ENCODE data around the gene VAV1. TPM values are rescaled to one million over a fixed set of nuclear protein-coding genes. Genes with fewer than 3 reads are reported as not detected.

VAV1 gene
- total and polyA plus RNA-seq, 2 of the 13 experiments (the other 11 are each of a cell fraction or from before 2014, with no cell fraction given): not detected

DNA sequence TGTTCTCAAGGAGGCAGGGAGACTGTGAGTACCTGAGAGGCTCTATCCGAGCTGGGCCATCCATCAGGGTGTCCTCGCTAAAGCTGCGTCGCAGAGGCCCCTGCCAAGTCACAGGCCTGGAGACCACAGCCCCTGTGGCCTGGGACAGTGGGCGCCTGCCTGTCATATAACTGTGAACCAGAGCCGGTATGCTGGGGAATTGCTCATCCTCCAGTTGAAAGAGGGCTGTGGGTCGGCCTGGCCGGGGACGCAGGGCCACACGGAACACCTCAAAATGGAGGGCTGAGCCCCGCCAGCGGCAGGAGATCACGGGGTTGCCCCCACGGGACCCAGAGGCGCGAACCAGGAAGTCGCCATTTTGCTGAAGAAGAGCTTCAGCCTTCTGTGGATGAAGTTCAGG lies 11.9 kb upstream of the VAV1 start:
- Histone ChIP-seq H3K4me3 (replicated peaks in 1 of 3; ENCODE audit: insufficient read depth in 1 of 3, low read depth in 2 of 3, low read length in 3 of 3) (no peak overlapping the region), H3K36me3 (replicated peaks in 1 of 2; ENCODE audit: control insufficient read depth in 1 of 2, insufficient read depth in 2 of 2, low read length in 2 of 2) (no peaks in the 10 kb centered on the region), H4K20me1 (ENCODE audit: insufficient read depth, low read length) (no peaks in the 10 kb centered on the region), H2AFZ (ENCODE audit: low read length) (no peak overlapping the region), H3K9me3 (ENCODE audit: low read length) (no peaks in the 10 kb centered on the region), H3K9ac (ENCODE audit: insufficient read depth, low read depth, low read length) (no peak overlapping the region), H3K79me2 (ENCODE audit: insufficient read depth, low read length) (no peaks in the 10 kb centered on the region), H3K4me2 (ENCODE audit: low read depth, low read length) (no peak overlapping the region), H3K4me1 (ENCODE audit: insufficient read depth, low read length) (peaks cover 22% of the 10 kb centered on the region), H3K27me3 (ENCODE audit: control insufficient read depth in 1 of 2, insufficient read depth in 2 of 2, low read length in 2 of 2) (no peaks in the 10 kb centered on the region), H3K27ac (ENCODE audit: extremely low read length, insufficient read depth, low read length) (no peak overlapping the region)
- intact Hi-C loops (cut with micrococcal nuclease; ENCODE audit: unreplicated experiment): no loop called here
- 96% methylated on average over 11 of the region's 17 CpGs for WGBS (ENCODE audit: low lambda C conversion rate)
- in situ Hi-C loops (cut with HindIII; ENCODE audit: extremely low pct_ligation_motif_present, low pct_unique_long_range_greater_than_20kb): no loop called here
- no peak for DNase-seq (ENCODE audit: low spot score)
- no peak for FAIRE-seq
- POLR2A ChIA-PET: interaction anchor here (1.8 to 1.9 kb wide), 2 partner anchors 8 to 40 kb away, joined by 4 to 8 read pairs; partner anchors contain the start of gene C3
- ATAC-seq: no peak
- BruUV-seq (replicated peaks): no TSS peak
- CTCF ChIA-PET (ENCODE audit: low intra/inter-chr PET ratio, low total read pairs): no interaction called here
- TF ChIP-seq ZSCAN12 (CRISPR knock-in tag; IDR thresholded peaks at IDR 0.05): no peak
- TF ChIP-seq ZZZ3 (CRISPR knock-in tag; IDR thresholded peaks at IDR 0.05; ENCODE audit: borderline replicate concordance): no peak
- TF ChIP-seq FLYWCH1 (CRISPR knock-in tag; IDR thresholded peaks at IDR 0.05): no peak
- TF ChIP-seq, protein P1, sequence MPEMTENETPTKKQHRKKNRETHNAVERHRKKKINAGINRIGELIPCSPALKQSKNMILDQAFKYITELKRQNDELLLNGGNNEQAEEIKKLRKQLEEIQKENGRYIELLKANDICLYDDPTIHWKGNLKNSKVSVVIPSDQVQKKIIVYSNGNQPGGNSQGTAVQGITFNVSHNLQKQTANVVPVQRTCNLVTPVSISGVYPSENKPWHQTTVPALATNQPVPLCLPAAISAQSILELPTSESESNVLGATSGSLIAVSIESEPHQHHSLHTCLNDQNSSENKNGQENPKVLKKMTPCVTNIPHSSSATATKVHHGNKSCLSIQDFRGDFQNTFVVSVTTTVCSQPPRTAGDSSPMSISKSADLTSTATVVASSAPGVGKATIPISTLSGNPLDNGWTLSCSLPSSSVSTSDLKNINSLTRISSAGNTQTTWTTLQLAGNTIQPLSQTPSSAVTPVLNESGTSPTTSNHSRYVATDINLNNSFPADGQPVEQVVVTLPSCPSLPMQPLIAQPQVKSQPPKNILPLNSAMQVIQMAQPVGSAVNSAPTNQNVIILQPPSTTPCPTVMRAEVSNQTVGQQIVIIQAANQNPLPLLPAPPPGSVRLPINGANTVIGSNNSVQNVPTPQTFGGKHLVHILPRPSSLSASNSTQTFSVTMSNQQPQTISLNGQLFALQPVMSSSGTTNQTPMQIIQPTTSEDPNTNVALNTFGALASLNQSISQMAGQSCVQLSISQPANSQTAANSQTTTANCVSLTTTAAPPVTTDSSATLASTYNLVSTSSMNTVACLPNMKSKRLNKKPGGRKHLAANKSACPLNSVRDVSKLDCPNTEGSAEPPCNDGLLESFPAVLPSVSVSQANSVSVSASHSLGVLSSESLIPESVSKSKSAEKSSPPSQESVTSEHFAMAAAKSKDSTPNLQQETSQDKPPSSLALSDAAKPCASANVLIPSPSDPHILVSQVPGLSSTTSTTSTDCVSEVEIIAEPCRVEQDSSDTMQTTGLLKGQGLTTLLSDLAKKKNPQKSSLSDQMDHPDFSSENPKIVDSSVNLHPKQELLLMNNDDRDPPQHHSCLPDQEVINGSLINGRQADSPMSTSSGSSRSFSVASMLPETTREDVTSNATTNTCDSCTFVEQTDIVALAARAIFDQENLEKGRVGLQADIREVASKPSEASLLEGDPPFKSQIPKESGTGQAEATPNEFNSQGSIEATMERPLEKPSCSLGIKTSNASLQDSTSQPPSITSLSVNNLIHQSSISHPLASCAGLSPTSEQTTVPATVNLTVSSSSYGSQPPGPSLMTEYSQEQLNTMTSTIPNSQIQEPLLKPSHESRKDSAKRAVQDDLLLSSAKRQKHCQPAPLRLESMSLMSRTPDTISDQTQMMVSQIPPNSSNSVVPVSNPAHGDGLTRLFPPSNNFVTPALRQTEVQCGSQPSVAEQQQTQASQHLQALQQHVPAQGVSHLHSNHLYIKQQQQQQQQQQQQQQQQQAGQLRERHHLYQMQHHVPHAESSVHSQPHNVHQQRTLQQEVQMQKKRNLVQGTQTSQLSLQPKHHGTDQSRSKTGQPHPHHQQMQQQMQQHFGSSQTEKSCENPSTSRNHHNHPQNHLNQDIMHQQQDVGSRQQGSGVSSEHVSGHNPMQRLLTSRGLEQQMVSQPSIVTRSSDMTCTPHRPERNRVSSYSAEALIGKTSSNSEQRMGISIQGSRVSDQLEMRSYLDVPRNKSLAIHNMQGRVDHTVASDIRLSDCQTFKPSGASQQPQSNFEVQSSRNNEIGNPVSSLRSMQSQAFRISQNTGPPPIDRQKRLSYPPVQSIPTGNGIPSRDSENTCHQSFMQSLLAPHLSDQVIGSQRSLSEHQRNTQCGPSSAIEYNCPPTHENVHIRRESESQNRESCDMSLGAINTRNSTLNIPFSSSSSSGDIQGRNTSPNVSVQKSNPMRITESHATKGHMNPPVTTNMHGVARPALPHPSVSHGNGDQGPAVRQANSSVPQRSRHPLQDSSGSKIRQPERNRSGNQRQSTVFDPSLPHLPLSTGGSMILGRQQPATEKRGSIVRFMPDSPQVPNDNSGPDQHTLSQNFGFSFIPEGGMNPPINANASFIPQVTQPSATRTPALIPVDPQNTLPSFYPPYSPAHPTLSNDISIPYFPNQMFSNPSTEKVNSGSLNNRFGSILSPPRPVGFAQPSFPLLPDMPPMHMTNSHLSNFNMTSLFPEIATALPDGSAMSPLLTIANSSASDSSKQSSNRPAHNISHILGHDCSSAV (CRISPR knock-in tag; IDR thresholded peaks at IDR 0.05; ENCODE audit: borderline replicate concordance): no peak
- TF ChIP-seq MED1 (CRISPR knock-in tag; IDR thresholded peaks at IDR 0.05): no peak
- no peak for TF ChIP-seq RAD51 (IDR thresholded peaks at IDR 0.05; ENCODE audit: borderline replicate concordance)
- TF ChIP-seq ZNF720 (CRISPR knock-in tag; IDR thresholded peaks at IDR 0.05): no peak
- TF ChIP-seq ZNF780A (CRISPR knock-in tag; IDR thresholded peaks at IDR 0.05): no peak
- TF ChIP-seq ZNF772 (CRISPR knock-in tag; IDR thresholded peaks at IDR 0.05): no peak
- no peak for TF ChIP-seq ZNF367 (CRISPR knock-in tag; IDR thresholded peaks at IDR 0.05; ENCODE audit: borderline replicate concordance)
- TF ChIP-seq ZNF263 (CRISPR knock-in tag; IDR thresholded peaks at IDR 0.05): no peak
- no peak for TF ChIP-seq ZNF7 (CRISPR knock-in tag; IDR thresholded peaks at IDR 0.05)
- TF ChIP-seq MIER2 (CRISPR knock-in tag; IDR thresholded peaks at IDR 0.05): no peak
- TF ChIP-seq ZNF580 (CRISPR knock-in tag; IDR thresholded peaks at IDR 0.05; ENCODE audit: borderline replicate concordance, low read depth): no peak
- no peak for TF ChIP-seq TAF15 (IDR thresholded peaks at IDR 0.05; ENCODE audit: low read depth, low read length, poor library complexity, severe bottlenecking)
- no peak for TF ChIP-seq SRF (IDR thresholded peaks at IDR 0.05; ENCODE audit: low read depth, low read length)
- no peak for TF ChIP-seq RBAK (CRISPR knock-in tag; IDR thresholded peaks at IDR 0.05)
- TF ChIP-seq, protein P2, sequence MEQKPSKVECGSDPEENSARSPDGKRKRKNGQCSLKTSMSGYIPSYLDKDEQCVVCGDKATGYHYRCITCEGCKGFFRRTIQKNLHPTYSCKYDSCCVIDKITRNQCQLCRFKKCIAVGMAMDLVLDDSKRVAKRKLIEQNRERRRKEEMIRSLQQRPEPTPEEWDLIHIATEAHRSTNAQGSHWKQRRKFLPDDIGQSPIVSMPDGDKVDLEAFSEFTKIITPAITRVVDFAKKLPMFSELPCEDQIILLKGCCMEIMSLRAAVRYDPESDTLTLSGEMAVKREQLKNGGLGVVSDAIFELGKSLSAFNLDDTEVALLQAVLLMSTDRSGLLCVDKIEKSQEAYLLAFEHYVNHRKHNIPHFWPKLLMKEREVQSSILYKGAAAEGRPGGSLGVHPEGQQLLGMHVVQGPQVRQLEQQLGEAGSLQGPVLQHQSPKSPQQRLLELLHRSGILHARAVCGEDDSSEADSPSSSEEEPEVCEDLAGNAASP (CRISPR knock-in tag; IDR thresholded peaks at IDR 0.05; ENCODE audit: borderline replicate concordance): no peak
